ENCODE results near the gene TMEM60. TPM values are rescaled to one million over a fixed set of nuclear protein-coding genes. Genes with fewer than 3 reads are reported as not detected.

The TMEM60 gene
- total and polyA plus RNA-seq, 10 of the 15 experiments (the other 5 are each of a cell fraction or from before 2014, with no cell fraction given) = 13.2 to 94.2 (median 30.2) TPM

DNA sequence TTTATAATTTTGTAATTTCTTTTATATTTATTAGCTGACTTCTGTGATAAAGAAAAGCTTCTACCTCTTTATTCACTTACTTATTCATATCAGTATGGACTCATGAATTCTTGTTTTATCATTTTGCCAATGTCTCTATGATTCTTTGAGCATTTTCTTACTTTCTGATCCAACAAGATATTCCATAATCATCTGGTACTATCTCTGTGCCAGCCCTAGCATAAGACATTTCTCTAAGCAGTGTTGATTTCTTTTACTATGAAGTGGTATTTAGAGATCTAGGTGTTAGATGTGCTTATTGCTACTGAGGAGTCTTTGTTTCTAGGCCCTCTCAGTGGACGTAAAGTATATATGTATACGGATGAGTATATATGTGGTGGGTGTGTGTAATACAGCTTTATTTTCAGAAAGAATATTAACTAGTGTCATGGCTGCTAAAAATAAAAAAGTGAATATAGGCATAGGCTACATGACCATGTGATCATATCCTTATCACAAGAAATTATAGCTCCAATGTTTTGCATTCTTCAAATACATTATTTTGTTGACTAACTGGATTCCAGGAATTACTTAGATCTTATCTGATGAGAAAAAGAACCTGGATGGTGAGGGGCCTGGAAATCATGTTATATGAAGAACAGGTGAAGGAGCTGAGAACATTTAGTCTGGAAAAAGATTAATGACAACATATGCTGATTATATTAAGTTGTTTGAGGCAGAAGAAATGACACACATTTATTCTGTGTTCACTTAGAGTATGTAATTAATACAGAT is 13.5 kb upstream of the TMEM60 start:
- in situ Hi-C loops (cut with MboI) (no loop called here), intact Hi-C loops (cut with micrococcal nuclease; ENCODE audit: unreplicated experiment) (no loop called here)
- no peaks in the 10 kb centered on the region for H3K4me1 ChIP-seq (ENCODE audit: control insufficient read depth, insufficient read depth, low read length)
- peaks cover 0 to 3% of the 10 kb centered on the region in 2 experiments; a peak in 1 of 4 replicates for H3K36me3 ChIP-seq (ENCODE audit: control insufficient read depth in 2 of 2, insufficient read depth in 2 of 2, low read length in 1 of 2)
- no peaks in the 10 kb centered on the region for H4K20me1 ChIP-seq (ENCODE audit: control insufficient read depth, insufficient read depth)
- SMC1A ChIA-PET (ENCODE audit: uncharacterized antibody, unreplicated experiment) = interaction anchor here (0.5 to 3.6 kb wide), 3 partner anchors 9 to 38 kb away, joined by 3 to 16 read pairs (median 3); no protein-coding TSS in a partner anchor
- H3K4me3 ChIP-seq = no peak overlapping the region
- H3K9ac ChIP-seq (ENCODE audit: control insufficient read depth, insufficient read depth, low read length) = no peak overlapping the region
- H3K27me3 ChIP-seq (replicated peaks in 1 of 2; ENCODE audit: control insufficient read depth in 2 of 2, insufficient read depth in 2 of 2, low read length in 1 of 2) = no peaks in the 10 kb centered on the region
- no peak overlapping the region for H2AFZ ChIP-seq (ENCODE audit: control insufficient read depth, low read depth, low read length)
- H3K4me2 ChIP-seq (ENCODE audit: control insufficient read depth, insufficient read depth) = no peak overlapping the region
- POLR2A ChIA-PET = no interaction called here
- WGBS (ENCODE audit: insufficient coverage, insufficient replicate concordance, low lambda C conversion rate, missing lambda C conversion rate) = 83% methylated on average over 2 of the region's 2 CpGs
- no TSS peak for BruUV-seq (replicated peaks)
- CTCF ChIA-PET = interaction anchor here (1.0 to 1.6 kb wide), 3 partner anchors 10 to 12 kb away, joined by 3 read pairs; no protein-coding TSS in a partner anchor
- ATAC-seq (no peak), DNase-seq (ENCODE audit: low read depth, low spot score) (no peak), FAIRE-seq (no peak)
- RAD21 ChIA-PET (ENCODE audit: unreplicated experiment) = no interaction called here
- H3K9me3 ChIP-seq (replicated peaks; ENCODE audit: control insufficient read depth, insufficient read depth, low read length) = peaks cover 18% of the 10 kb centered on the region
- H3K79me2 ChIP-seq (ENCODE audit: control insufficient read depth, insufficient read depth, low read length) = peaks cover 57% of the 10 kb centered on the region
- H3K27ac ChIP-seq (ENCODE audit: control insufficient read depth, insufficient read depth) = no peak overlapping the region
- TF ChIP-seq, protein P1, sequence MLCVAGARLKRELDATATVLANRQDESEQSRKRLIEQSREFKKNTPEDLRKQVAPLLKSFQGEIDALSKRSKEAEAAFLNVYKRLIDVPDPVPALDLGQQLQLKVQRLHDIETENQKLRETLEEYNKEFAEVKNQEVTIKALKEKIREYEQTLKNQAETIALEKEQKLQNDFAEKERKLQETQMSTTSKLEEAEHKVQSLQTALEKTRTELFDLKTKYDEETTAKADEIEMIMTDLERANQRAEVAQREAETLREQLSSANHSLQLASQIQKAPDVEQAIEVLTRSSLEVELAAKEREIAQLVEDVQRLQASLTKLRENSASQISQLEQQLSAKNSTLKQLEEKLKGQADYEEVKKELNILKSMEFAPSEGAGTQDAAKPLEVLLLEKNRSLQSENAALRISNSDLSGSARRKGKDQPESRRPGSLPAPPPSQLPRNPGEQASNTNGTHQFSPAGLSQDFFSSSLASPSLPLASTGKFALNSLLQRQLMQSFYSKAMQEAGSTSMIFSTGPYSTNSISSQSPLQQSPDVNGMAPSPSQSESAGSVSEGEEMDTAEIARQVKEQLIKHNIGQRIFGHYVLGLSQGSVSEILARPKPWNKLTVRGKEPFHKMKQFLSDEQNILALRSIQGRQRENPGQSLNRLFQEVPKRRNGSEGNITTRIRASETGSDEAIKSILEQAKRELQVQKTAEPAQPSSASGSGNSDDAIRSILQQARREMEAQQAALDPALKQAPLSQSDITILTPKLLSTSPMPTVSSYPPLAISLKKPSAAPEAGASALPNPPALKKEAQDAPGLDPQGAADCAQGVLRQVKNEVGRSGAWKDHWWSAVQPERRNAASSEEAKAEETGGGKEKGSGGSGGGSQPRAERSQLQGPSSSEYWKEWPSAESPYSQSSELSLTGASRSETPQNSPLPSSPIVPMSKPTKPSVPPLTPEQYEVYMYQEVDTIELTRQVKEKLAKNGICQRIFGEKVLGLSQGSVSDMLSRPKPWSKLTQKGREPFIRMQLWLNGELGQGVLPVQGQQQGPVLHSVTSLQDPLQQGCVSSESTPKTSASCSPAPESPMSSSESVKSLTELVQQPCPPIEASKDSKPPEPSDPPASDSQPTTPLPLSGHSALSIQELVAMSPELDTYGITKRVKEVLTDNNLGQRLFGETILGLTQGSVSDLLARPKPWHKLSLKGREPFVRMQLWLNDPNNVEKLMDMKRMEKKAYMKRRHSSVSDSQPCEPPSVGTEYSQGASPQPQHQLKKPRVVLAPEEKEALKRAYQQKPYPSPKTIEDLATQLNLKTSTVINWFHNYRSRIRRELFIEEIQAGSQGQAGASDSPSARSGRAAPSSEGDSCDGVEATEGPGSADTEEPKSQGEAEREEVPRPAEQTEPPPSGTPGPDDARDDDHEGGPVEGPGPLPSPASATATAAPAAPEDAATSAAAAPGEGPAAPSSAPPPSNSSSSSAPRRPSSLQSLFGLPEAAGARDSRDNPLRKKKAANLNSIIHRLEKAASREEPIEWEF (IDR thresholded peaks at IDR 0.05; ENCODE audit: insufficient replicate concordance, low read depth, low read length) = no peak
- TF ChIP-seq CREM (IDR thresholded peaks at IDR 0.05; ENCODE audit: low read depth) (no peak), TBL1XR1 (IDR thresholded peaks at IDR 0.05; ENCODE audit: low read depth, low read length) (no peak), RBBP5 (conservative IDR thresholded peaks at IDR 0.05) (no peak), YBX1 (IDR thresholded peaks at IDR 0.05) (no peak), NFYB (IDR thresholded peaks at IDR 0.05; ENCODE audit: insufficient read depth, low read depth, low read length) (no peak)
- TF ChIP-seq, protein P2, sequence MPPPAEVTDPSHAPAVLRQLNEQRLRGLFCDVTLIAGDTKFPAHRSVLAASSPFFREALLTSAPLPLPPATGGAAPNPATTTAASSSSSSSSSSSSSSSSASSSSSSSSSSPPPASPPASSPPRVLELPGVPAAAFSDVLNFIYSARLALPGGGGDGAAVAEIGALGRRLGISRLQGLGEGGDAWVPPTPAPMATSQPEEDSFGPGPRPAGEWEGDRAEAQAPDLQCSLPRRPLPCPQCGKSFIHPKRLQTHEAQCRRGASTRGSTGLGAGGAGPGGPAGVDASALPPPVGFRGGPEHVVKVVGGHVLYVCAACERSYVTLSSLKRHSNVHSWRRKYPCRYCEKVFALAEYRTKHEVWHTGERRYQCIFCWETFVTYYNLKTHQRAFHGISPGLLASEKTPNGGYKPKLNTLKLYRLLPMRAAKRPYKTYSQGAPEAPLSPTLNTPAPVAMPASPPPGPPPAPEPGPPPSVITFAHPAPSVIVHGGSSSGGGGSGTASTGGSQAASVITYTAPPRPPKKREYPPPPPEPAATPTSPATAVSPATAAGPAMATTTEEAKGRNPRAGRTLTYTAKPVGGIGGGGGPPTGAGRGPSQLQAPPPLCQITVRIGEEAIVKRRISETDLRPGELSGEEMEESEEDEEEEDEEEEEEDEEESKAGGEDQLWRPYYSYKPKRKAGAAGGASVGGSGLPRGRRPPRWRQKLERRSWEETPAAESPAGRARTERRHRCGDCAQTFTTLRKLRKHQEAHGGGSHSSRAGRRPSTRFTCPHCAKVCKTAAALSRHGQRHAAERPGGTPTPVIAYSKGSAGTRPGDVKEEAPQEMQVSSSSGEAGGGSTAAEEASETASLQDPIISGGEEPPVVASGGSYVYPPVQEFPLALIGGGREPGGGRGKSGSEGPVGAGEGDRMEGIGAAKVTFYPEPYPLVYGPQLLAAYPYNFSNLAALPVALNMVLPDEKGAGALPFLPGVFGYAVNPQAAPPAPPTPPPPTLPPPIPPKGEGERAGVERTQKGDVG (CRISPR knock-in tag; IDR thresholded peaks at IDR 0.05) = no peak
- TF ChIP-seq, protein P3, sequence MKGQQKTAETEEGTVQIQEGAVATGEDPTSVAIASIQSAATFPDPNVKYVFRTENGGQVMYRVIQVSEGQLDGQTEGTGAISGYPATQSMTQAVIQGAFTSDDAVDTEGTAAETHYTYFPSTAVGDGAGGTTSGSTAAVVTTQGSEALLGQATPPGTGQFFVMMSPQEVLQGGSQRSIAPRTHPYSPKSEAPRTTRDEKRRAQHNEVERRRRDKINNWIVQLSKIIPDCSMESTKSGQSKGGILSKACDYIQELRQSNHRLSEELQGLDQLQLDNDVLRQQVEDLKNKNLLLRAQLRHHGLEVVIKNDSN (IDR thresholded peaks at IDR 0.05; ENCODE audit: borderline replicate concordance, extremely low read length, insufficient read depth, low read depth, low read length) = no peak
